Chondrocyte (in vitro differentiated cells): ENCODE results near the gene RGS9BP. TPM values are rescaled to one million over a fixed set of nuclear protein-coding genes. Genes with fewer than 3 reads are reported as not detected.

Experiments used
- DNase-seq: peaks from one replicate; pipeline ENCODE4 v3.0.0; 2021; ENCODE audit warnings: mixed read lengths, low spot score
- H3K27ac Mint-ChIP-seq: one replicate; pipeline ENCODE4 v1.8.0; 2021; ENCODE audit warnings: mild to moderate bottlenecking, moderate library complexity, mixed read lengths; ENCODE audit not compliant: unreplicated experiment
- H3K27me3 Mint-ChIP-seq: 2 replicates; pipeline ENCODE4 v1.8.0; 2021; ENCODE audit warnings: low read depth, mixed read lengths
- H3K36me3 Mint-ChIP-seq: 2 replicates; pipeline ENCODE4 v1.8.0; 2021; ENCODE audit warnings: low read depth, mixed read lengths
- H3K4me1 Mint-ChIP-seq: 2 replicates; pipeline ENCODE4 v1.8.0; 2021; ENCODE audit warnings: low read depth, mild to moderate bottlenecking, mixed read lengths
- H3K4me3 Mint-ChIP-seq: one replicate; pipeline ENCODE4 v1.8.0; 2021; ENCODE audit warnings: mild to moderate bottlenecking, moderate library complexity, mixed read lengths; ENCODE audit not compliant: unreplicated experiment
- H3K9me3 Mint-ChIP-seq: 2 replicates; pipeline ENCODE4 v1.8.0; 2021; ENCODE audit warnings: low read depth, mixed read lengths
- total RNA-seq: library from RNA; stranded (reverse); gene quantifications from 3 replicates; pipeline ENCODE4 v1.2.1, GENCODE V29; 2021
- TF ChIP-seq, protein P1 (sequence below): fragments of 200-600 bp; sonication (generic); IDR thresholded peaks from 2 replicates; pipeline ENCODE4 v1.5.0; 2021; ENCODE audit warnings: antibody characterized with exemption, mild to moderate bottlenecking, moderate library complexity

The RGS9BP gene
- total RNA-seq, 1 donor from 2014 or later = 0.90 TPM

DNA sequence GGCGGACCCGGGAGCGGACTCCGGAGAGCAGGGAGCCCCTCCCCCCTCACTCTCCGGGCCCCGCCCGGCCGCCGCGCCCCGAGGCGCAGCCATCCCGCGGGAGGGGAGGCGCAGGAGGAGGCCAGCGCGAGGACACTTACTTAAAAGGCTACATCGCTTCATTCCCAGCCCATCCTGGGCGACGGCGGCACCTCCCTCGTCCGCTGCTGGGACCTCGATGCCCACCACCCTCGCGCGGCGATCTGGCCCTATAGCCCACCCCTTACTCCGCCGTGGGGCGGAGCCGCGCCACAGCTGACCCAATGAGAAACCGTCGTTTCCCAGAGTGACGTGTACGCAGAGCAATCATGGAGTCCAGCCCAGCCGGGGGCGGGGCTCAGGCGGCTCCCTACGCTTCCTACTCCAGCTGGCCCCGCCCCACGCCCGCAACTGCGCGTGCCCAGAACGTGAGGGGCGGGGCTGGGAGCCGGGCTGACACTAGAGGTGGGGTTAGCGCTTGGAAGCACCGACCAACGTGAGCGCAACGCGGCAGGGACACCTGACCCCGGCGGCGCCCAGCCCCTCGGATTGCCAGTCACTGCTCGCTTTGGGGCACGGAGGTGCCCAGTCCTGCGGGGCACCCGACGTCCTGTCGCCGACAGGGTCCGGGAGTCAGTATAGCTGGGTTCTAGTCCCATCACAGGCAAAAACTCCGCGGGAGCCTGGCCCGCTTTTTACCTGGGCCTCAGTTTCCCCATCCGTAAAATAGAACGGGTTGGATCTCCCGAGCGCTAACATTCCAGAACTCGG lies 523 bp upstream of the RGS9BP start, which contains the start of gene ANKRD27:
Gene ANKRD27 (minus strand): TSS at position 250 of the 789 bp plus-strand sequence. CDS start 16,165 bp downstream, outside the sequence.
- Mint-ChIP-seq H3K4me1 (peaks cover 24% of the 10 kb centered on the region), H3K27me3 (peaks cover 9% of the 10 kb centered on the region), H3K9me3 (no peaks in the 10 kb centered on the region), H3K27ac (peak within 1 kb of the TSS; percentile 85), H3K36me3 (no peaks in the 10 kb centered on the region), H3K4me3 (peak within 1 kb of the TSS; percentile 95)
- DNase-seq = peak; percentile 99
- TF ChIP-seq, protein P1, sequence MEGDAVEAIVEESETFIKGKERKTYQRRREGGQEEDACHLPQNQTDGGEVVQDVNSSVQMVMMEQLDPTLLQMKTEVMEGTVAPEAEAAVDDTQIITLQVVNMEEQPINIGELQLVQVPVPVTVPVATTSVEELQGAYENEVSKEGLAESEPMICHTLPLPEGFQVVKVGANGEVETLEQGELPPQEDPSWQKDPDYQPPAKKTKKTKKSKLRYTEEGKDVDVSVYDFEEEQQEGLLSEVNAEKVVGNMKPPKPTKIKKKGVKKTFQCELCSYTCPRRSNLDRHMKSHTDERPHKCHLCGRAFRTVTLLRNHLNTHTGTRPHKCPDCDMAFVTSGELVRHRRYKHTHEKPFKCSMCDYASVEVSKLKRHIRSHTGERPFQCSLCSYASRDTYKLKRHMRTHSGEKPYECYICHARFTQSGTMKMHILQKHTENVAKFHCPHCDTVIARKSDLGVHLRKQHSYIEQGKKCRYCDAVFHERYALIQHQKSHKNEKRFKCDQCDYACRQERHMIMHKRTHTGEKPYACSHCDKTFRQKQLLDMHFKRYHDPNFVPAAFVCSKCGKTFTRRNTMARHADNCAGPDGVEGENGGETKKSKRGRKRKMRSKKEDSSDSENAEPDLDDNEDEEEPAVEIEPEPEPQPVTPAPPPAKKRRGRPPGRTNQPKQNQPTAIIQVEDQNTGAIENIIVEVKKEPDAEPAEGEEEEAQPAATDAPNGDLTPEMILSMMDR = no peak

- H3K27ac Mint-ChIP-seq = no peak overlapping the region
- peaks cover 9% of the 10 kb centered on the region for H3K27me3 Mint-ChIP-seq
- H3K4me3 Mint-ChIP-seq = peak overlapping the region; percentile 72
- DNase-seq = peak; percentile 92
- H3K4me1 Mint-ChIP-seq = peaks cover 22% of the 10 kb centered on the region
- no peaks in the 10 kb centered on the region for H3K36me3 Mint-ChIP-seq
- H3K9me3 Mint-ChIP-seq = no peaks in the 10 kb centered on the region
- TF ChIP-seq, protein P1 = peak; percentile 16
These were observed 692 bp downstream of the RGS9BP start for GRCh38 chr19:32676186-32676894.

DNA sequence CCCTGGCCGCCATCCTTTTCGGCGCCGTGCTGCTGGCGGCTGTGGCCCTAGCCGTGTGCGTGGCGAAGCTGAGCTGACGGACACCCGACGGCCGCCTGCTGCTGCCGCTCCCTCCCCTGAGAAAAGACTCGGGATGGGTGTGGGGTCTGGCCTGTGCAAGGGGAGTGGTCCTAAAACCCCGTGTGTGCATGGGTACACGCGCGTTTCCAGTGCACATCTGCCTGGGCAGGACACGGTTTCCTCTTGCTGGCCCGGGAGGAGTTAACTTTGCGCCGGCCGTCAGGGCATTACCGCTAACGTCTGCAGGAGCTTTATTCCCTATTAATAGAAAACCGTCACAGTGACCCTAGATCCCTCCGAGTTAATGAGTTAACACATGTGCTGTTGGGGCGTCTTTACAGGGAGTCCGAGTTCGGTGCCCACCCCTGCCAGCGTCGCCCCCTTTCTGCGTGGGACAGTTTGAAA lies 1.3 kb downstream of the RGS9BP start:
- H3K27ac Mint-ChIP-seq = no peak overlapping the region
- H3K9me3 Mint-ChIP-seq = no peaks in the 10 kb centered on the region
- no peak for DNase-seq
- peaks cover 9% of the 10 kb centered on the region for H3K27me3 Mint-ChIP-seq
- no peaks in the 10 kb centered on the region for H3K36me3 Mint-ChIP-seq
- TF ChIP-seq, protein P1 = peak; percentile 3
- H3K4me1 Mint-ChIP-seq = peaks cover 22% of the 10 kb centered on the region
- peak overlapping the region; percentile 15 for H3K4me3 Mint-ChIP-seq

- DNase-seq = peak; percentile 47
- TF ChIP-seq, protein P1 = peak; percentile 25
- Mint-ChIP-seq H3K27ac (no peak overlapping the region), H3K36me3 (no peaks in the 10 kb centered on the region), H3K4me1 (peaks cover 21% of the 10 kb centered on the region), H3K4me3 (no peak overlapping the region), H3K27me3 (peaks cover 9% of the 10 kb centered on the region), H3K9me3 (no peaks in the 10 kb centered on the region)
These were observed 2.0 kb downstream of the RGS9BP start for GRCh38 chr19:32677657-32678056.

GRCh38 chr19:32680986-32681385 lies 5.3 kb downstream of the RGS9BP start:
- H3K27me3 Mint-ChIP-seq = peaks cover 9% of the 10 kb centered on the region
- H3K27ac Mint-ChIP-seq = peak overlapping the region; percentile 12
- peaks cover 5% of the 10 kb centered on the region for H3K4me1 Mint-ChIP-seq
- H3K9me3 Mint-ChIP-seq = no peaks in the 10 kb centered on the region
- no peak overlapping the region for H3K4me3 Mint-ChIP-seq
- no peak for DNase-seq
- TF ChIP-seq, protein P1 = no peak
- no peaks in the 10 kb centered on the region for H3K36me3 Mint-ChIP-seq
